Stimulated activated CD8-positive, alpha-beta memory T cell treated with anti-CD3 and anti-CD28 coated beads, Interleukin-15, amount 100 ng/mL, for 24 hours (primary cell): ENCODE data around the gene BLOC1S1.

Source experiments
- DNase-seq: peaks from one replicate; pipeline ENCODE4 v3.0.0-alpha.2; 2020; ENCODE audit warnings: low read depth

The BLOC1S1 gene

DNA sequence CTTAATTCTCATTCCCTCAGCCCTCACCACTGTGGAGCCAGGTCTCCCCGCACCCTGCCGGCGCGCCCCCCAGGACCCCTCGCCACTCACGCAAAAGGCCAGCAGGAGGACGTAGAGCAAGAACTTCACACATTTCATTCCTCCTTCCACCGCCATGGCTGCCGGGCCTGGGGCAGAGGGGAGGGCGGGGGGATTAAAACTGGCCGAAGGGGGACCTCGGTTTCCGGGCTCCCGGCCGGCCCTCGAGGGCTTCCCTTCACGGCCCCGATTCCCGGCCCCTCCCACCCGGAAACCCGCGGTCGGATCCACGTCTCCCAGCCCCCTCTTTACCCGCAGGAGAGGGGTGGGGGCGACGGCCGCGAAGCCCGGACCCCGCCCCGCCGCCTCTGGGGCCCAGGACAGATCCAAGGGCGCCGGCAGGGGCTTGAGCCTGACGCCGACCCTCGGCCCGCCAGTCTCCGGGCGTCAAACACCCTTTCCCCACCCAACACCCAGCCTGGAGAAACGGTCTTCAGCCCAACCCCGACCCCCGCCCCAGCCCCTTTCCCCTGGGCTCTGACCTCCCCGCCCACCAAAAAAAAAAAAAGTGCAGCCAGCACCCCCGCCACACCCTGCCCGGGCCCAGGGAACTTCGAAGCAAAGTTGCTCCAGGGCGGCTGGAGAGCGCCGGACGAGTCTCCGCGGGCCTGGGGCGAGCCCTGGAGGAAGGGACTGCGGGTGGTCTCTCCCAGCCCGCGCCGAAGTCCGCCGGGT, 12.5 kb downstream of the BLOC1S1 start:
- DNase-seq = no peak

DNA sequence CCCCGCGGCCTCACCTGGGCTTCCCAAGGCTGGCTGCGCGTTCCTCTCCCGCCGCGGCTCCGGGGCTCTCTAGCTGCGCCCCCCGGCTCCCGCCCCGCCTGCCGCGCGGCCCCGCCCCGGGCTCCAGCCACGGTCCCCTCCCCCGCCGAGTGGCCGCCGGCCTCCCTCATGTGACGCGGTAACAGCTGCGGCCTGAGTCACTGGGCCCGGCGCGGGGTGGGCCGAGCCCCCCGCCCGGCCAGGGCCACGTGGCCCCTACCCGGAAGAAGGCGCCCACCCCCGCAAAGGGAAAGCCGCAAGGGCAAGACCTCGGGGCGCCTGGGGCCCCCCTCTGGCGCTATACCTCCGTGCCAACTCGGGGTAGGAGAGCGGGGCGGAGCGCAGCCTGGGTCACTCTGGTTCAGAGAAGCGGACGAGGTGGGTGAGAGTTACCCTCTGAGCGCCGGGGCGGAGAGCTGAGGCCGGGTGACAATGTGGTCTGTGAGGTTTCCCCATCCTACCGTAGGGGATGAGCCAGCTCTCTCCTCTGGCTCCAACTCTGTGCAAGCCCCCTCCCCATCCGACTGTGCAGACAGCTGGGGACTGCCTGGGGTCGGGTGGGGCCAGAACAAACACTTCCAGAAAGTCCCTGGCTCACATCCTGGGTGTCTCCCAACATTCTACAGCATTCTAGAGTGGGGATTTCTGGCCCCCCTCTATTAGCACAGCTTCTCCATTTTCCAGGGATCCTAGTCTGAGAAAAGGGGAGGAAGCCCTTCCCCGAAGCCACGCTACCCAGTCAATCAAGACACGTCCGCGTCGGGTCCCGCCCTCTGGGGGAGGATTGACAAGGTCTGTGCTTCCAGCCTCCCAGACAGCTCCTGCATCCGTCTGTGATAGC, 13.3 kb downstream of the BLOC1S1 start, which contains the start of gene CD63:
TSS of gene CD63 (minus strand) at position 71 of the 880 bp plus-strand sequence. CDS start 668 bp downstream, outside the sequence.
- peak; percentile 58 for DNase-seq

DNA sequence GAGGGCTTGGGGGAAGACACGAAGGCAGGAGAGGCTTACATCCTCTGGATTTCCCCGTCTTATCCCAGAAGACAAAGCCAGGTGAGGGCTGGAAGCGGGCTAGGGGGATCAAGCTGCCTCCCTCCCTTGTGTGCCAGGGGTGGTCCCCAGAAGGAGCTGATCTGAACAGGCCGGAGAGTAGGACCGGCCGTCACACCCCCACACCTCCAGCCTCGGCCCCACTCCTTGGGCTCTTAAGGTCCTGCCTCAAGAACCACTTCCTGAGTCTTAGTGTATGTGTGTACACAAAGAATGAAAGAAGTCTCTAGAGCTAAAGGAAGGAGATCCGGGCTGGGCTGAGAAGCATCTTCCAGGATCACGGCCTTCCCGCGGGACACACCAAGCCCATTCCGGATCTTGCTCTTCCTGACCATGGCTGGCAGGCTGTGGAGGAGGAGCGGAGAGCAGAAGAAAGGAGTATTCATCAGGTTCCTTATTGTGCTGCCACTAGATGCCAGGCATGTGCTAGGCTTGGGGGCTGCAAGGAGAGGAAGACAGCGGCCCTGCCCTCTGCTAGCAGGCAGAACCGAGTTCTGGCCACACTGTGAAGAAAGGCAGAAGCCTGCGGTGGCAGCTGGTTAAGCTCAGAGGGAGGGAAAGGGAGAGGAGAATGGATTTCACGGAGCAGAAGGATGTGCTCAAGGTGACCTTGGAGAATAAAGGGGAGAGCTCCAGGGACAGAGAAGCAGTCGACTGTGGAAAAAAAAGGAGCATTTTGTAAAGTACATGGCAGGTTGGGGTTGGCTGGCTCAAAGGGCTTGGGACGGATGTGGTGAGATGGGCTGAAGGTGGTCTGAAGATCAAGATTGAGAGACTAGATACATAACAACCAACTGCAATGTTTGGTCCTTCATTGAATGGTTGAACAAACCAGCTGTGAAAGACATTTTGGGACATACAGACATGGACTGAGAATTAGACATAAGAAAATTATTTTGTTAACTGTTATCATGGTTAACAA, 14.3 kb downstream of the BLOC1S1 start:
- DNase-seq = no peak

DNA sequence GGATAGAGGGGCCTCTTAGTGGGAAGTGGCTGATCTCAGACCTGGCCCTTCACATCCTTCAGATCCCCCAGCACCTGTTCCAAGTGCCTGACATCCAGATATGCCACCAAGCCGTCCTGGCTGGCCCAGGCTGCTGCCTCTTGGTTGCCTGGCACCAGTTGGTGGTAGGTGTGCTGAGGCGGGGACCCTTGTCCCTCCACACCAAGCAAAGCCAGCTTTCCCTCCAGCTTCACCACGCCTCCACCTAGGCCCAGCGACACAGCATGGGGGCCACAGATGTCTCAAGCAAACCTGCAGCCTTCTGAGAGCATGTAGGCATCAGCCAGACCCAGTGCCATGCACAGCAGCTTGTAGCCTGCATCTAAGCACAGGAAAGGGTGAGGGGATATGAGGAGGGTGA, 16.4 kb downstream of the BLOC1S1 start:
- no peak for DNase-seq

DNA sequence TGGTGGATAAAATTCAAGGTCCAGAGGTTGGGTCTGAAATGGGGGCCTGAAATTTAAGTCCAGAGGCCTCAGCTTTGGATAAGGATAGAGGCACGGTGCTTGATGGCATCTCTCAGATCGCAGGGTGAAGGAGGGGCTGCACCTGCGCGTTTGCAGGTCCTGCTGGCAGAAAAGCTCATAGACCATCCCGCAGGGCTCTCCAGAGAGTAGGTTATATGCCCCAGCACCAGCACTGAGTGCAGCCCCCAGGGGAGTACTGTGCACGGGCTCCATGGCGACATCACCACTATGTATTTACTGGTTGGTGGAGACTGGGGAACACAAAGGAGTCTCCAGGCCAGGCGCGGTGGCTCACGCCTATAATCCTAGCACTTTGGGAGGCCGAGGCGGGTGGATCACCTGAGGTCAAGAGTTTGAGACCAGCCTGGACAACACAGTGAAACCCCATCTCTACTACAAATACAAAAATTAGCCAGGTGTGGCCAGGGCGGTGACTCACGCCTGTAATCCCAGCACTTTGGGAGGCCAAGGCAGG, 17.2 kb downstream of the BLOC1S1 start:
- no peak for DNase-seq

DNA sequence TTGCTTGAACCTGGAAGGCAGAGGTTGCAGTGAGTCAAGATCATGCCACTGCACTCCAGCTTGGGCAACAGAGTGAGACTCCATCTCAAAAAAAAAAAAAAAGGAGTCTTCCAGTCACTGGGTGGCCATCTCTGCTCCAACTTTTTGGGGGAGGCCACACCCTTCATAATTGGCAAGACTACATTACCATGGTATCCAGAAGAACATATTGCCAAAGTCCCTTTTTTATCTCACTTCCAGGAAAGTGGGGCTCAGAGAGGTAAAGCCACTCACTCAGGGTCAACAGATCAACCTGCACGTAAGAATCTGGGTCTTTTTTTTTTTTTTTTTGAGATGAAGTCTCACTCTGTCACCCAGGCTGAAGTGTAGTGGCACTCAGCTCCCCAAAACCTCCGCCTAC, 18.0 kb downstream of the BLOC1S1 start:
- no peak for DNase-seq

DNA sequence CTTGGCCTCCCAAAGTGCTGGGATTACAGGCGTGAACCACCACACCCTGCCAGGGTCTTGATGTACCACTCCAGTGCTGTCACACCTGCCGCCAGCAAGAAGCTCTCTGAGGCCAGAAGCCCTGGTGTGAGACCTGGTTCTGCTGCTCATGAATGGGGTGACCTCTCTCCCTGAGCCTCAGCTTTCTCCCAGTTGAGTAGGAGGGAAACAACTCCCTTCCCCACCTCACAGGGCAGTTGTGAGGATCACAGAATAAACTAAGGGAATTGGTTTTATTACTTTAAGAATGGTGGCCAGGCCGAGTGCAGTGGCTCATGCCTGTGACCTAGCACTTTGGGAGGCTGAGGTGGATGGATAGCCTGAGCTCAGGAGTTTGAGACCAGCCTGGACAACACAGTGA, 18.7 kb downstream of the BLOC1S1 start:
- no peak for DNase-seq

DNA sequence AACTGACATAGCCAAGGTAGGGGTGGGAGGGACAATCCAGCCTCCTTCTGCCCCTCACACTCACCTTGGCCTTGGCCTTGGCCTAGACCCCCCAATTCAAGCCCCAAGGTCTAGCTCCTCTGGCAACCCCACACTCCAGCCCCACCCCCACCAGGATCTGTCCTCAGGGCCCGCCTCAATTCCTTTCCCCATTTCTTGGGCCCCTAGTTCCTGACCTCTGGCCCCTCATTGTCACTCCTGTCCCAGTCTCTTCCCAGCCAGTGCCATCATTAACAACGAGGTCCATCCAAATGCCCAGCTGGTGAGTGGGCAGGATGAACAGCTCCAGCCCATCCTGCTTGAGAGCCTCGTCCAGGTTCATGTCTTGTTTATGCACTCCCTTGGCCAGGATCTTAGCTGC, 20.2 kb downstream of the BLOC1S1 start:
- no peak for DNase-seq

DNA sequence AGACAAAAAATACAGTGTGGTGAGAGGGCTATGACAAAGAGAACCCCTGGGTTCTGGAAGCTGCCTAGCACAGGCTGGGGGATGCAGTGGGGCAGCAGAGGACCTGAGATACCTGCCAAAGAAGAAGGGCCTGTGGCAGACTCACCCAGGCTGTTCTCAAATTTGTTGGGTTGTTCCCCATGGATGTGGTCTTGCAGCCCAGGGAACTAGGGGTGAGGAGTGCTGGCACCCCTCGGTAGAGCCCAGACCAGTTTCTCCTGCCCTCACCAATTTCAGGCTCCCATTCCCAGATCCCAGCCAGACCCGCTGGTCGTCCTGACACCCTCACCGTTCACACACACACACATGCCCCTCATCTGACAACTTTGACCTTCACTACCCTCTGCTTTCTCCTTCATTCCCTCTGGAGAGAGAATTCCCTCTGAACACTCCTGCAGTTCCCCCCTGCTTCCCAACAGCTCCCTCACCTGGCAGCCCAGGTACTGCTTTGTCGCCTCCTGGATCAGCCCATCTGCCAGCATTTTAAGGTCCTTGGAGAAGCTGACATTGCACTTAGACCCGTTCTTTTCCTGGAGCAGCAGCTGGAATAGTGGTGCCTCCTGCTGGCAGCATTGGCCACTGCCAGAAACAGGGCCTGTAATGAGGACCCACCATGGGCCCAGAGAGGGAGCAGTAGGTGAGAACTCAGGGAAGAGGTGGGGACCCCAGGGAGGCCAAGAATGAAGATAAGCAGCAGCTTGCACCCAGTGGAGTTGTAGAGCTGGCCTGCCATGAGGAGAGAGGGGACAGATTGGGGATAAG, 21.1 kb downstream of the BLOC1S1 start:
- DNase-seq = no peak

DNA sequence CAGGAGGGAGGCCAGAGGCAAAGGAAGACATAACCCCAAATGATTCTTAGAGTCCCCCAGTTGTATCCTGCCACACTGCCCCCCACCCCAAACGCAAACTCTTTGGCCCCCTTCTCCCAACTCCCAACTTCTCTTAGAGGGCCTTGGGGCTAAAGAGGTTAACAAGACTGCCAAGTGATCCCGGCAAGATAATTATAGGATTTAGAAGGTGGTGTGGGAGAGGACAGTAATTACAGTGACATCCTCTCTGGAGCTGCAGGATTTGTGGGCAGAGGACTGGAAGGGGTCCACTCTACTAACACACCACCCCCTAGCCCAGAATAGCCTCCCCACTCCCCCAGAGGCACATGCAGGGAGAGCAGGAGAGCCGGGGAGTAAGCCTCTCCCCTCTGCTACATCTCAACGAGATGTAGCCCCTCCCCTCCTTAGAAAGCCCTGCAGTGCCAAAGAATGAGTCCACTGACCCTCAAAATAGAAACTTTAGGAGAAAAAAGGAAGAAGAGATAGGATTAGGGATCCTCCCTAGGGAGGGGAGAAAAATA, 21.8 kb downstream of the BLOC1S1 start:
- DNase-seq = no peak

DNA sequence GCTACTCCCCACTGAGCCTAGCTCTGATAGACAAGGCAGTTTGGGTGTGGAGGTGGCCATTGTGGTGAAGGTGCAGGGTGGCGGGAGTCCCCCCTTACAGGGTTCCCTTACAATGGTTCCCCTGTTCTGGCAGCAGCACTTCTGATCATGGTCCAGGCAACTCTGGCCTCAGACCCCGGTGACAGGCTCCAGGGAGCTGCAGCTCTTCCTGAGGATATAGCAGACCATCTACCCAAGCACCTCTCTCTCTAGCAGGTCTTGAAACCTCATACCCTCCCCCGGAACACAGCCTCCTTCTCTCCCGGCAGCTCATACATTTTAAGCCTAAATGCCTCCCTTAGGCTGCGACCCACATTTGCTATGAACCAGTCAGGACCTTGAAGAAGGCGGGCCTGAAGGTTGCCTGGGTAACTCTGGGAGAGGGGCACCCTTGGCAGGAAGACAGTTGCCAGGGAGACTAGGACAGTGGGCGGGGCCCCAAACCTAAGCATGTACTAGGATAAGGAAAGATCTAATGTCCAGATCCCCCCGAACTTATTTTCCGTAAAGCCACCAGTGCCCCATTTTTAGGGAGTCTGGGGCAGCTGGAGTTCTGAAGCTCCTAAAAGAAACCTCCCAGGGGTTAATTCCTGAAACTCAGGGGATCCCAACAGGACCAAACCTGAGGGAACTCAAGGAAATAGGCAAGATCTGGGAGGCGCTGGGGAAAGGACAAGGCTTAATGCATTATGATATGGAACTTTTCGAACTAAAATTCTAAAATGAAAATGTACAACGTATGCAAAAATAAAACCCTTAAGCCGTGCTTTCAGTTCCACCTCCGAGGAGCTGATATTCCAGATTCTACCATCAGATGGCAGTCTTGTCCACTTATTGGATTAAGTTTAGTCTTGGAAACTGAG, 22.5 kb downstream of the BLOC1S1 start:
- no peak for DNase-seq

DNA sequence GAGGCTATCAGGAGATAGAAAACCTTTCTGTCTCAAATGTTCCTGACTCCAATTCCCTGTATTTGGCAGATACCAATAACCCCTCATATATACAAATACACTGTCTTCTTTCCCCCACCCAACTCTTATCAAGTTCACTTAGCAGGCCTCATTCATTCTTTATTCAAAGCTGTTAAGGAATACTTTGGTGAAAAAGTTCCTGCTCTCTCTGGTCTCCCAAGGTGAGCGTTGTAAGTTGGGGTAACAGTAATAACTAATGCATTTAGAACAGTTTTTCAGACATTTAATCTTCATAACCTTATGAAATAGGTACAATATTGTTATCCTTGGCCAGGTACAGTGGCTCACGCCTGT, 23.2 kb downstream of the BLOC1S1 start:
- DNase-seq = no peak

DNA sequence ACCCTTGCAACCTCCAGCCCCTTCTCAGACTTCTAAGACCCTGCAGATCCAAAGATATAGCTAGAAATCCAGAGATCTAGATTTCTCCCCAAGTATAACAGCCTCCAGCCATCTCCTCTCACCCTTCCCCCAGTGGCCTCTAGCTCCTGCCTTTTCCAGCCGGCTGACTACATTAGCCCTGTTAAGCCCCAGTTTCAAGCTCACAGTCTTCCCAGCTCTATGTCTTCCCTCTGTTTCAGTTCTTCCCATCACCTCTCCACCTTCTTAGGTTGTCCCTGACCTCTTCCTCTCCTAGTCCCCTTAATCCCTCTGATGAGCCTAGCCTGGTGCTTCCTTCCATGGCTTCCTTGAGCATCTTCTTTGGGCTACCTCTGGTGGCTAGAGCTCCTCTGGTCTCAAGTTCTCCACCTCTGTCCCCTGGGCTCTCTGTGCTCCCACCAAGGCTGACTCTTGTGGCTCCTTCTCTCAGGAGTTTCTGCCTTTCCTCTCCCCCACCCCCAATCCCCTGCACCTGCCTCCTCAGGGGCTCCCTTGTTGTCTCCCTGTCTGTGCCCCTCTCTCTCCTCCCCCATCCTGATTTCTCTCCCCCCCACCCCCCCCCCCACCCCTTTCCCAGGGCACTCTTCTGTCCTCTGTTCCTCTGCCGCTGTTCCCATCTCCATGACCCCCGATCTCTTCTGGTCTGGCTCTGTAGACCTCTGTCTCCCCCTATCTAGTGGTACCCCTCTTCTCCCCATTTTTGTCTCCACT, 26.3 kb downstream of the BLOC1S1 start:
- DNase-seq = no peak

DNA sequence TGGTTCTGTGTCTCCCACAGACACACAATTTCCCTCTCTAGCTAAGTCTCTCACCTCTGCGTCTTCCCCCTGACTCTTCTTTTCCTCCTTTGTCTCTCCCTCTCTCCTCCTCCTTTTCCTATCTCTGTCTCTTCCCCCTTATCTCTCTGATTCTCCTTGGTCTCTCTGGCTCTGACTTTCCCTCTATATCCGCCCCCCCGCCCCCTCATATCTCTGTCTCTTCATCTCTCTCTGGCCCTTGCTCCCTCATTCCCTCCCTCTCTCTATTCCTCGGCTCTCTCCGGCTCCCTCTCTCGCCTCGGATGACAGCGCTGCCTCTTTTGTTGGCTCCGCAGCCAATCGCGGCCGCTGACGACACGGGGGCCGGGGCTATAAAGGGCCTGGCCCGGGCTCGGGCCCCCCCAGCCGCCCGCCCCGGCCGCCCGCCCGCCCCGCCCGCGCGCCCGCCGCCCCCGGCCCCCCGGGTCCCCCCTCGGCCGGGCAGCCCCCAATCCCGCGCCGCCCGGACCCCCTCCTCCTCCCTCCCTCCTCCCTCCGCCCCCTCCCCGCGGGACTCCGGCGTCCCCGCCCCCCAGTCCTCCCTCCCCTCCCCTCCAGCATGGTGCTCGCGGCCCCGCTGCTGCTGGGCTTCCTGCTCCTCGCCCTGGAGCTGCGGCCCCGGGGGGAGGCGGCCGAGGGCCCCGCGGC, 27.0 kb downstream of the BLOC1S1 start, which contains the start of gene GDF11:
TSS of gene GDF11 (plus strand) at position 404 of the 687 bp plus-strand sequence. CDS start at position 599, 195 bp downstream.
- no peak for DNase-seq

DNA sequence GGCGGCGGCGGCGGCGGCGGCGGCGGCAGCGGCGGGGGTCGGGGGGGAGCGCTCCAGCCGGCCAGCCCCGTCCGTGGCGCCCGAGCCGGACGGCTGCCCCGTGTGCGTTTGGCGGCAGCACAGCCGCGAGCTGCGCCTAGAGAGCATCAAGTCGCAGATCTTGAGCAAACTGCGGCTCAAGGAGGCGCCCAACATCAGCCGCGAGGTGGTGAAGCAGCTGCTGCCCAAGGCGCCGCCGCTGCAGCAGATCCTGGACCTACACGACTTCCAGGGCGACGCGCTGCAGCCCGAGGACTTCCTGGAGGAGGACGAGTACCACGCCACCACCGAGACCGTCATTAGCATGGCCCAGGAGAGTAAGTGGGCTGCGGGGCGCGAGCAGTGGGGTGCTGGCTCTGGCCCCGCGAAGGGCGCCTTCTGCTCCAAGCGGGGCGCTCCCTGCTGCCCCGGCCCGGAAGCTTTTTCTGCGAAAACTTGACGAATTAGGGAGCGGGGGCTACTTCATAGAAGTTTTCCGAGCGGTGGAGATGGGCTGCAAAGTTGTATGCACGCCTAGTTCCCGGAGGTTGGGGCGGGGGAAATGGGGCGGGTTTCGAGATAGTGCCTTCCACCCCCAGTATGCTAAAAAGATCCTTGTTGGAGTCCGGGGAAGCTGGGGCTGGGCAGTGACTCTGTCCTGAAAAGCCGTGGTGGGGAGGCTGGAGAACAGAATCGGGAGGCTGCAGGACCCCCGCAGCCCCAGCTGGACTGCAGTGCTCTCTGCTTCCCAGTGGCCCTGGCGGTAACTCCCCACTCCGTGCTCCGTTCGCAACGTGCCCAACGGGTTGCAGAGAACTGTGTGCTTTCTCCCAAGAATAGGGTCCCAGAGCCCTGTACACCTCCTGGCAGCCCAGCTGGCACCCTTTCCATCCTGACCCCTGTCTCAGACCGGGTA, 27.8 kb downstream of the BLOC1S1 start:
- DNase-seq = no peak

DNA sequence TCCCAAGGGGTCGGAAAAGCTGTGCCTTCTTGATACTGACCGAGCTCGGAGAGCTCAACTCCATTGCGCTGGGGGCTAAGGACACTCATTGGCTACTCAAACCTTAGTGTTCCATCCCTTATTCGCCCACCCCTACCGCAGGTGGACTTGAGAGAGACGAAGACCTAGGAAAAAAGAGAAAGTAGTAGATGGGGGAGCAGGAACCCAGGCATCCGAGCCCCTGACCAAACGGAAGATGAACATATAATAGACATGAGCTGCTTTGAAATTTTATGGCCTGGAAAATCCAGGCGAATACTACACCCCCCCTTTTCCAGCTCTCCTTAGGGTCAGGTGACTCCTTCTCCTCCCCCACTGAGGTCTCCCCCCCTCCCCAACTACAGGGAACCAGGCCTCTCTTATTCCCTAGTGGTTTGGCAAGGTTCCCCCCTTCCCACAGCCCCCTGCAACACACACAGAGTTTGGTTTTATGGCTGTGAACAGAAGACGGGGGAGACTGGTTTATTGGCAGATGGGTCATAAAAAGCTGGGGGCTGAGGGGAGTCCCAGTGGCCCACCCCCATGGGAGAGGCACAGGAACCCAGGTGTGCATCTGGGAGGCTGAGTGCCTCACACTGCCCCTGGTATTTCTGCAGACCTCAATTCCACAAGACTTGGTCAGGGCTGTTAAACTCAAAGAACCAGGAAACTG, 28.6 kb downstream of the BLOC1S1 start:
- DNase-seq = no peak
